DLD1 (cell line): ENCODE data around the gene FBXO10.
"Not testable (repeated sequence)": the region's sequence is repeated elsewhere in the genome, so short reads cannot be mapped to it uniquely, and the experiment has no call there.

Experiments
- in situ Hi-C: cut with HindIII; loops from 2 replicates; pipeline ENCODE4 v1.10.0; 2017; ENCODE audit warnings: low sequenced_read_pairs

Gene FBXO10

GRCh38 chr9:37575921-37576721 lies at the start of gene FBXO10:
Gene FBXO10, minus strand, starts transcription at chr9:37576380. Its CDS starts 34,612 bp downstream, at chr9:37541768.
- in situ Hi-C loops = no loop called here

- in situ Hi-C loops = no loop called here
Observed at GRCh38 chr9:37625758-37626147, 49.6 kb upstream of the FBXO10 start.

- in situ Hi-C loops = no loop called here
Observed at GRCh38 chr9:37625036-37625757, 49.0 kb upstream of the FBXO10 start.

GRCh38 chr9:37624073-37624472 lies 47.9 kb upstream of the FBXO10 start:
- in situ Hi-C loops = no loop called here

- in situ Hi-C loops = no loop called here
Observed at GRCh38 chr9:37623267-37623666, 47.1 kb upstream of the FBXO10 start.

GRCh38 chr9:37622462-37622861 lies 46.3 kb upstream of the FBXO10 start:
- in situ Hi-C loops = no loop called here

- in situ Hi-C loops = no loop called here
Observed at GRCh38 chr9:37621273-37622121, 45.3 kb upstream of the FBXO10 start.

GRCh38 chr9:37620396-37620795 lies 44.2 kb upstream of the FBXO10 start:
- in situ Hi-C loops = no loop called here

- in situ Hi-C loops = no loop called here
Observed at GRCh38 chr9:37619806-37620205, 43.6 kb upstream of the FBXO10 start.

GRCh38 chr9:37618817-37619216 lies 42.6 kb upstream of the FBXO10 start:
- in situ Hi-C loops = no loop called here

GRCh38 chr9:37617832-37618231 lies 41.7 kb upstream of the FBXO10 start:
- in situ Hi-C loops = no loop called here

GRCh38 chr9:37617161-37617560 lies 41.0 kb upstream of the FBXO10 start:
- in situ Hi-C loops = no loop called here

- in situ Hi-C loops = no loop called here
Observed at GRCh38 chr9:37611961-37612360, 35.8 kb upstream of the FBXO10 start.

- in situ Hi-C loops = no loop called here
Observed at GRCh38 chr9:37611014-37611413, 34.8 kb upstream of the FBXO10 start.

- in situ Hi-C loops = no loop called here
Observed at GRCh38 chr9:37609735-37610397, 33.7 kb upstream of the FBXO10 start.

- in situ Hi-C loops = no loop called here
Observed at GRCh38 chr9:37608250-37608649, 32.1 kb upstream of the FBXO10 start.

- in situ Hi-C loops = no loop called here
Observed at GRCh38 chr9:37604296-37604695, 28.1 kb upstream of the FBXO10 start.

GRCh38 chr9:37602817-37603216 lies 26.6 kb upstream of the FBXO10 start:
- in situ Hi-C loops = no loop called here

- in situ Hi-C loops = not testable (repeated sequence)
Observed at GRCh38 chr9:37602061-37602460, 25.9 kb upstream of the FBXO10 start.

GRCh38 chr9:37596504-37596903 lies 20.3 kb upstream of the FBXO10 start:
- in situ Hi-C loops = no loop called here
